H1 (cell line): Measurements from ENCODE around the gene GNAQ. TPM values are rescaled to one million over a fixed set of nuclear protein-coding genes. Genes with fewer than 3 reads are reported as not detected.

Source experiments
- CTCF ChIA-PET: fragments of 300-600 bp; sonication (Branson Sonifier 250); formaldehyde crosslinking; loops from one replicate; lab custom pipeline; 2021; ENCODE audit not compliant: partially characterized antibody; lab: Charles Lee
- POLR2A ChIA-PET: fragments of 300-600 bp; sonication (Branson Sonifier 250); formaldehyde crosslinking; loops from one replicate; lab custom pipeline; 2021; ENCODE audit warnings: inconsistent platforms; ENCODE audit not compliant: partially characterized antibody; lab: Charles Lee
- DNase-seq, 2 experiments: peaks; one replicate each; pipeline versions ENCODE4 v3.0.0 to v3.0.0-alpha.2; 2010 to 2022; ENCODE audit warnings: low spot score in 2 of 2, low read depth in 1 of 2, mixed read lengths in 1 of 2
- FAIRE-seq: peaks from 2 replicates; lab custom pipeline; 2011; peaks lifted over from hg19 to GRCh38; lab: Jason Lieb, UNC
- H2AFZ ChIP-seq: 2 replicates; pipeline ENCODE4 v1.8.1; 2012; ENCODE audit warnings: low read length, inconsistent platforms
- H2AK5ac ChIP-seq: 2 replicates; pipeline ENCODE4 v1.6.1; 2013; ENCODE audit warnings: low read depth, low read length
- H2BK120ac ChIP-seq: replicated peaks from 2 replicates; pipeline ENCODE3; 2013; ENCODE audit warnings: low read depth, low read length, inconsistent platforms
- H2BK12ac ChIP-seq: 2 replicates; pipeline ENCODE4 v1.6.1; 2013; ENCODE audit warnings: low read depth, low read length
- H2BK15ac ChIP-seq: 2 replicates; pipeline ENCODE4 v1.6.1; 2013; ENCODE audit warnings: low read length
- H2BK20ac ChIP-seq: 2 replicates; pipeline ENCODE4 v1.6.1; 2013; ENCODE audit warnings: low read length
- H2BK5ac ChIP-seq: 2 replicates; pipeline ENCODE4 v1.6.1; 2013; ENCODE audit warnings: low read depth, low read length
- H3K14ac ChIP-seq: 2 replicates; pipeline ENCODE4 v1.6.1; 2013; ENCODE audit warnings: inconsistent platforms; ENCODE audit not compliant: insufficient read length
- H3K18ac ChIP-seq: 2 replicates; pipeline ENCODE4 v1.6.1; 2013; ENCODE audit warnings: low read length; ENCODE audit errors: extremely low read depth
- H3K23ac ChIP-seq: 2 replicates; pipeline ENCODE4 v1.6.1; 2013; ENCODE audit warnings: inconsistent platforms; ENCODE audit not compliant: insufficient read length
- H3K23me2 ChIP-seq: 2 replicates; pipeline ENCODE4 v1.6.1; 2013; ENCODE audit warnings: low read depth, low read length
- H3K27ac ChIP-seq: 2 replicates; pipeline ENCODE4 v1.6.1; 2011; ENCODE audit warnings: low read depth, low read length, inconsistent platforms
- H3K27me3 ChIP-seq, 4 experiments: replicated peaks in 1 of 4; 1 replicate in 1 of 4; 2 replicates in 3 of 4; pipeline versions ENCODE4 v1.6.1 to v1.8.1; 2011 to 2013; ENCODE audit warnings: low read length in 3 of 4, mild to moderate bottlenecking in 3 of 4, inconsistent platforms in 2 of 4, mixed read lengths in 2 of 4, moderate library complexity in 1 of 4; ENCODE audit not compliant: control insufficient read depth in 3 of 4, insufficient read depth in 3 of 4; ENCODE audit errors: extremely low read depth in 1 of 4
- H3K36me3 ChIP-seq, 4 experiments: 2 replicates each; pipeline versions ENCODE4 v1.6.1 to v1.8.1; 2011 to 2013; ENCODE audit warnings: mild to moderate bottlenecking in 4 of 4, low read length in 3 of 4, moderate library complexity in 2 of 4, control low read depth in 1 of 4, inconsistent platforms in 1 of 4; ENCODE audit not compliant: insufficient read depth in 4 of 4, control insufficient read depth in 2 of 4
- H3K4ac ChIP-seq: replicated peaks from 2 replicates; pipeline ENCODE3; 2013; ENCODE audit warnings: low read length, low read depth, mixed read lengths, inconsistent platforms; ENCODE audit not compliant: insufficient read length
- H3K4me1 ChIP-seq, 4 experiments: replicated peaks in 1 of 4; 1 replicate in 1 of 4; 2 replicates in 3 of 4; pipeline versions ENCODE4 v1.6.1 to v1.8.1; 2011 to 2013; ENCODE audit warnings: low read length in 3 of 4, inconsistent platforms in 2 of 4, mixed read lengths in 1 of 4; ENCODE audit not compliant: insufficient read depth in 4 of 4, control insufficient read depth in 3 of 4
- H3K4me2 ChIP-seq, 2 experiments: 2 replicates each; pipeline versions ENCODE4 v1.6.1 to v1.8.1; 2011 to 2013; ENCODE audit warnings: low read depth in 2 of 2, low read length in 2 of 2, control low read depth in 1 of 2, inconsistent platforms in 1 of 2, mild to moderate bottlenecking in 1 of 2; ENCODE audit not compliant: insufficient read depth in 1 of 2
- H3K4me3 ChIP-seq, 4 experiments: fragments of 200-600, 300-600 bp in 1 of 4; sonication (generic), shearing (Covaris generic), sonication (Bioruptor Twin) in 1 of 4; 2 replicates each; pipeline versions ENCODE4 v1.5.1 to v1.8.1; 2011 to 2016; ENCODE audit warnings: low read length in 4 of 4, low read depth in 3 of 4, control low read depth in 2 of 4, inconsistent platforms in 2 of 4, mild to moderate bottlenecking in 2 of 4, mixed read lengths in 1 of 4, moderate library complexity in 1 of 4; ENCODE audit not compliant: insufficient read depth in 2 of 4; ENCODE audit errors: extremely low read depth in 1 of 4
- H3K56ac ChIP-seq: replicated peaks from 2 replicates; pipeline ENCODE3; 2013; ENCODE audit warnings: low read depth, mild to moderate bottlenecking, mixed read lengths, low read length, inconsistent platforms; ENCODE audit not compliant: insufficient read length
- H3K79me1 ChIP-seq: 2 replicates; pipeline ENCODE4 v1.6.1; 2013; ENCODE audit warnings: low read depth, low read length, control low read depth
- H3K79me2 ChIP-seq, 2 experiments: 2 replicates each; pipeline versions ENCODE4 v1.6.1 to v1.8.1; 2012 to 2013; ENCODE audit warnings: low read length in 2 of 2, mild to moderate bottlenecking in 2 of 2, inconsistent platforms in 1 of 2; ENCODE audit not compliant: insufficient read depth in 2 of 2, control insufficient read depth in 1 of 2
- H3K9ac ChIP-seq, 4 experiments: replicated peaks in 1 of 4; 1 replicate in 1 of 4; 2 replicates in 3 of 4; pipeline versions ENCODE4 v1.6.1 to v1.8.1; 2011 to 2013; ENCODE audit warnings: low read depth in 3 of 4, low read length in 3 of 4, control low read depth in 2 of 4, mild to moderate bottlenecking in 2 of 4, moderate library complexity in 2 of 4, inconsistent platforms in 1 of 4; ENCODE audit errors: extremely low read depth in 1 of 4
- H3K9me3 ChIP-seq, 2 experiments: 2 replicates each; pipeline versions ENCODE4 v1.6.1 to v1.8.1; 2012 to 2013; ENCODE audit warnings: mild to moderate bottlenecking in 2 of 2, moderate library complexity in 2 of 2, control low read depth in 1 of 2, inconsistent platforms in 1 of 2, low read depth in 1 of 2, low read length in 1 of 2, mixed read lengths in 1 of 2; ENCODE audit not compliant: insufficient read depth in 2 of 2
- H4K20me1 ChIP-seq, 2 experiments: replicated peaks in 1 of 2; 2 replicates each; pipeline versions ENCODE3 to v1.8.1; 2011 to 2013; ENCODE audit warnings: inconsistent platforms in 2 of 2, low read length in 2 of 2, mild to moderate bottlenecking in 1 of 2; ENCODE audit not compliant: insufficient read depth in 2 of 2, control insufficient read depth in 1 of 2
- H4K5ac ChIP-seq: 2 replicates; pipeline ENCODE4 v1.6.1; 2013; ENCODE audit warnings: low read length, low read depth, mixed read lengths, inconsistent platforms; ENCODE audit not compliant: insufficient read length
- H4K8ac ChIP-seq: 2 replicates; pipeline ENCODE4 v1.8.0; 2013; ENCODE audit warnings: mild to moderate bottlenecking, moderate library complexity, low read length, inconsistent platforms; ENCODE audit not compliant: insufficient read depth; ENCODE audit errors: extremely low read depth
- H4K91ac ChIP-seq: replicated peaks from 2 replicates; pipeline ENCODE3; 2013; ENCODE audit warnings: low read length, mixed read lengths, inconsistent platforms; ENCODE audit not compliant: insufficient read length
- POLR2AphosphoS5 ChIP-seq: IDR thresholded peaks from 2 replicates; pipeline ENCODE4 v1.6.1; 2011; ENCODE audit warnings: low read depth, low read length
- RBBP5 ChIP-seq: IDR thresholded peaks from 2 replicates; pipeline ENCODE4 v1.7.1; 2012; ENCODE audit warnings: low read depth, mild to moderate bottlenecking, inconsistent platforms, low read length, moderate library complexity, borderline replicate concordance
- SIRT6 ChIP-seq: IDR thresholded peaks from one replicate; pipeline ENCODE4 v1.7.1; 2012; ENCODE audit warnings: low read length, inconsistent platforms
- SP2 ChIP-seq: IDR thresholded peaks from 2 replicates; pipeline ENCODE4 v1.6.1; 2012; ENCODE audit warnings: mild to moderate bottlenecking, low read length, inconsistent platforms
- YY1 ChIP-seq: IDR thresholded peaks from 2 replicates; pipeline ENCODE4 v1.6.1; 2011; ENCODE audit warnings: low read depth, mild to moderate bottlenecking, low read length
- WGBS, 2 experiments: shearing (Covaris generic) in 1 of 2; methylation state at CpG; one replicate each; pipeline versions ENCODE4 v1.1.6 to v1.1.7; 2013 to 2015; ENCODE audit warnings: low lambda C conversion rate in 2 of 2, mixed read lengths in 2 of 2, inconsistent platforms in 1 of 2, low coverage in 1 of 2, missing lambda C conversion rate in 1 of 2; ENCODE audit not compliant: insufficient replicate concordance in 2 of 2, insufficient coverage in 1 of 2, insufficient read length in 1 of 2; ENCODE audit errors: extremely low coverage in 1 of 2, missing lambda C conversion rate in 1 of 2; 5-methylcytosine and 5-hydroxymethylcytosine counted together
- polyA plus RNA-seq, 7 experiments: library from polyadenylated mRNA; depleted of rRNA in 3 of 7; stranded (reverse) in 5 of 7; unstranded in 2 of 7; fragments of >200 nt in 5 of 7; fragments of 200-250 nt in 2 of 7; gene quantifications; 1 replicate in 5 of 7; 2 replicates in 1 of 7; 4 replicates in 1 of 7; pipeline versions ENCODE4 v1.2.1 to v1.2.3, GENCODE V29; 2011 to 2013; ENCODE audit warnings: missing spikeins in 2 of 7, mixed read lengths in 2 of 7
- total RNA-seq: library from RNA; stranded (reverse); fragmentation: NEBNext Ultra II Directional; extraction: Animal tissue kit (Norgen Biotek cat#: 25700); gene quantifications from 2 replicates; pipeline ENCODE4 v1.2.1, GENCODE V29; 2021
- TF ChIP-seq, protein P1 (sequence below): IDR thresholded peaks from 2 replicates; pipeline ENCODE4 v1.6.1; 2011; ENCODE audit warnings: low read depth, mild to moderate bottlenecking, low read length; ENCODE audit not compliant: insufficient read depth

Gene GNAQ
- total and polyA plus RNA-seq, 2 of the 8 experiments (the other 6 are each of a cell fraction or from before 2014, with no cell fraction given), result 22.8 to 63.8 TPM

DNA sequence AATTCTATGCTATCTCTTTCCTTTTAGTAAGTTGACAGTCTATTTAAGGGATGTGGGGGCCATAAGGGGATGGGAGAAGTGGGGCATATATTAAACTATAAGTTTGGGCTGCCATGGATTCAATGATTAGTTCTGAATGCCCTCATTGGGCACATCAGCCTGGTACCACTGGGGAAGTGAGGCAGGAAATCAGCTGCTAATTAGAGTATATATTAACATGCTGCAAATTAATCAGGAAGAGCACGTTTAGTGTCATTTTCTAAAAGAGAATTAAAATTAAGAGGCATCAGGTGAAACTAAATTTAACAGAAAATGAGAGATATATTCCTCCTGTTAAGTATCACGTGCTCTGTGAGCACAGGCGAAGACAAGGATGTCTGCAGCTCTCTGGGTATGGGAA, 260.4 kb downstream of the GNAQ start:
- Histone ChIP-seq H3K36me3 (no peaks in the 10 kb centered on the region), H3K23me2 (no peaks in the 10 kb centered on the region), H3K56ac (no peak overlapping the region), H4K20me1 (no peaks in the 10 kb centered on the region), H3K27me3 (no peaks in the 10 kb centered on the region), H3K79me1 (no peaks in the 10 kb centered on the region), H2BK15ac (no peak overlapping the region), H3K23ac (no peak overlapping the region), H4K8ac (no peak overlapping the region), H3K18ac (no peak overlapping the region), H4K91ac (no peak overlapping the region), H2AFZ (no peak overlapping the region), H2AK5ac (no peak overlapping the region), H2BK120ac (no peak overlapping the region)
- POLR2A ChIA-PET, result no interaction called here
- no peak for DNase-seq
- CTCF ChIA-PET, result interaction anchor here (5.5 kb wide), 1 partner anchor 315 kb away, joined by 22 read pairs; no protein-coding TSS in a partner anchor
- TF ChIP-seq YY1 (no peak), POLR2AphosphoS5 (no peak), SP2 (no peak), RBBP5 (no peak), SIRT6 (no peak)
- TF ChIP-seq, protein P1, sequence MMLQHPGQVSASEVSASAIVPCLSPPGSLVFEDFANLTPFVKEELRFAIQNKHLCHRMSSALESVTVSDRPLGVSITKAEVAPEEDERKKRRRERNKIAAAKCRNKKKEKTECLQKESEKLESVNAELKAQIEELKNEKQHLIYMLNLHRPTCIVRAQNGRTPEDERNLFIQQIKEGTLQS, result no peak
- TF ChIP-seq, all 59 proteins: peak for 0
- Histone ChIP-seq H2BK20ac (no peak overlapping the region), H3K9me3 (no peaks in the 10 kb centered on the region), H3K14ac (no peak overlapping the region), H3K79me2 (no peaks in the 10 kb centered on the region), H3K4me3 (no peak overlapping the region), H4K5ac (no peak overlapping the region), H3K27ac (no peak overlapping the region), H3K4me1 (no peaks in the 10 kb centered on the region), H3K4me2 (no peak overlapping the region), H3K9ac (no peak overlapping the region), H3K4ac (no peak overlapping the region), H2BK12ac (no peak overlapping the region), H2BK5ac (no peak overlapping the region)
- 93% methylated on average over 3 of the region's 3 CpGs; no CpG with 5 or more reads in 1 of the 2 experiments for WGBS, 2 experiments
- FAIRE-seq, result no peak
